ENCODE data around the gene PARD6B. TPM values are rescaled to one million over a fixed set of nuclear protein-coding genes. Genes with fewer than 3 reads are reported as not detected.
A peak's percentile ranks its signal among the peaks of the same experiment; 100 is the strongest.

Gene PARD6B
- total RNA-seq, 2 donors from 2014 or later = 3.2 to 4.6 TPM

DNA sequence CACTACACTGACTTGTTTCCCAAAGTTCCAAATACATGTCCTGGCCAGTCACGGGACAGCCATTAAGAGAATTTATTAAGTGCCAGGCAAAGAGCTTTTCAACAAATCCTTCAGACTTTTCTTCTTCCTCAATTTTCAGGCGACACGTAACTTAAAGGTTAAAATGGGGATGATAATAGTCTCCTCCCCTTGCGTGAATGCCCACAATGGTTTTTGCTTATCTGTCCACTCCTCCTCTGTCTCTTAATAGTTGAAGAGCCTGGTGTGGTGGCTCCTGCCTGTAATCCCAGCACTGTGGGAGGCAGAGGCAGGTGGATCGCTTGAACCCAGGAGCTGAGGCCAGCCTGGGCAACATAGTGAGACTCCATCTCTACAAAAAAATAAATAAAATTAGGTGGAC is 11.4 kb upstream of the PARD6B start:
- intact Hi-C loops (cut with DNase I) = no loop called here
- no peak for ATAC-seq
- DNase-seq = no peak

DNA sequence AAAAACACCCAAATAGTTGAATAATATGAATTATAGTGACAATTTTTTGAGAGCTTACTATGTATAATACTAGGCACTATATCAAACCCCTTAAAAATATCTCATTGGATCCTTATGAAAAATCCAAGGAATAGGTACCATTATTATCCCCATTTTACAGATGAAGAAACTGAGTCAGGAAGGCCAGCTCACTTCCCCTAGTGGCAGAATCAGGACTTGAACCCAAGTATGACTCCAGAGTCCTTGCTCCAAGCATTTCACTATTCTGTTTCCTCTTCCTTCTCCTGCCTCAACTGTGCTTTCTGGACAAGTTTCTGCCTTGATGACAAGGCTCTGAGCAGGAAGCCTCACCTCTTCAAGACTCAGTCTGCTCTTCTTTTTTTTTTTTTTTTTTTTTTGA is 10.8 kb upstream of the PARD6B start:
- ATAC-seq = no peak
- intact Hi-C loops (cut with DNase I) = no loop called here
- no peak for DNase-seq

DNA sequence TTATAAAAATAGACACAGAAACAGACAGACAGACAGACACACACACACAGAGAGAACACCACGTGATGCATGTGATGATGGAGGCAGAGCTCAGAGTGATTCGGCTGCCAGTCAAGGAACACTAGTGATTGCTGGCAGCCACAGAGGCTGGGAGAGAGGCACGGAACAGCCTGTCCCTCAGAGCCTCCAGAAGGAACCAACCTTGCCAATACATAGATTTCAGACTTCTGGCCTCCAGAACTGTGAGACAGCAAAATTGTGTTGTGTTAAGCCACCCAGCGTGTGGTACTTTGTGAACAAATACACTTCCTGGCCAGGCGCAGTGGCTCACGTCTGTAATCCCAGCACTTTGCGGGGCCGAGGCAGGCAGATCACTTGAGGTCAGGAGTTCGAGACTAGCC is 9.5 kb upstream of the PARD6B start:
- peak; percentile 64 for DNase-seq
- peak; percentile 58 to 81 for ATAC-seq
- intact Hi-C loops (cut with DNase I) = no loop called here

DNA sequence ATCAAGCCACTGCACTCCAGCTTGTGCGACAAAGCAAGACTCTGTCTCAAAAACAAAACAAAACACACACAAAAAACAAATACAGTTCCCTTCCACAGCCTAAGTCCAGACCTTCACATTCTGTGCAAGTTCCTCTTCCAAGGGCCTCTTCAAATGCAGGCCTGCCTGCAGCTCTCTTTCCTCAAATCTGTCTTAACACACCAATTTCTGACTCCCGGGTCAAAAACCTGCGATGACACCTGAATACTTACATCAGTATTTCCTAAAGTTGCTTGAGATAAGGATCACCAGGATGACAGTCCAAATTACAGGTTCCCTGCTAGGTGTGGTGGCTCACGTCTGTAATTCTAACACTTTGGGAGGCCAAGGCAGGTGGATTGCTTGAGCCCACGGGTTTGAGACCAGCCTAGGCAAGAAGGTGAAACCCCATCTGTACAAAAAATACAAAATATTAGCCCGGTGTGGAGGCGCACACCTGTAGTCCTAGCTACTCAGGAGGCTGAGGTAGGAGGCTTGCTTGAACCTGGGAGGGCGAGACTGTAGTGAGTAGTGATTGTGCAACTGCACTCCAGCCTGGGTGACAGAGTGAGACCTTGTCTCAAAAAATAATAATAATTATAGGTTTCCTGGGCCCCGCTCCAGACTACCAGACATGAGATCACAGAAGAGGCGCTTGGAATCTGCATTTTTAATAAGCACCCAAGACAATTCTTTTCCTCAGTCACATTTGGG is 8.8 kb upstream of the PARD6B start:
- no peak for DNase-seq
- intact Hi-C loops (cut with DNase I) = no loop called here
- ATAC-seq = no peak

- DNase-seq (no peak), ATAC-seq (no peak)
- intact Hi-C loops (cut with DNase I) = no loop called here
Observed at GRCh38 chr20:50723672-50724071, 7.7 kb upstream of the PARD6B start.

DNA sequence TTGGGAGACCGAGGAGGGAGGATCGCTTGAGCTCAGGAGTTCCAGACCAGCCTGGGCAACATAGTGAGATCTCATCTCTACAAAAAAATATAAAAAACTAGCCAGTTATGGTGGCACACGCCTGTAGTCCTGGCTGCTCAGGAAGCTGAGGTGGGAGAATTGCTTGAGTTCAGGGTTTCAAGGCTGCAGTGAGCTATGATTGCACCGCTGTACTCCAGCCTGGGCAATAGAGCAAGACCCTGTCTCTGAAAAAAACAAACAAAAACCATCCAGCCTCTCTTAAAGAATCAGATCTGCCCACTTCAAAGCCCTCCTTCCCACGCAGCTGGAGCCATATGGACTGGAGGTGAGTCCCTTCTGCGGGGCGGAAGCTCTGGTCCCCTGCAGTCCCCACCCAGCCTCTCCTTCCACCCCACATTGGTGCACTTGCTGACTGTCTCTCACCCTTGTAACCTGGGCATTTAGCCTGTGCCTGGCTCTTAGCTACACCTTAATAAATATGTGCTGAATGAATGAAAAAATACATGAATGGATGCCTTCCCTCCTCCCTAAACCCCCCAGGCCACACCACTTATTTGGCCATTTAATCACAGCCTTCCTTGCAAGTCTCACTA is 7.2 kb upstream of the PARD6B start:
- no peak for ATAC-seq
- intact Hi-C loops (cut with DNase I) = no loop called here
- DNase-seq = no peak

DNA sequence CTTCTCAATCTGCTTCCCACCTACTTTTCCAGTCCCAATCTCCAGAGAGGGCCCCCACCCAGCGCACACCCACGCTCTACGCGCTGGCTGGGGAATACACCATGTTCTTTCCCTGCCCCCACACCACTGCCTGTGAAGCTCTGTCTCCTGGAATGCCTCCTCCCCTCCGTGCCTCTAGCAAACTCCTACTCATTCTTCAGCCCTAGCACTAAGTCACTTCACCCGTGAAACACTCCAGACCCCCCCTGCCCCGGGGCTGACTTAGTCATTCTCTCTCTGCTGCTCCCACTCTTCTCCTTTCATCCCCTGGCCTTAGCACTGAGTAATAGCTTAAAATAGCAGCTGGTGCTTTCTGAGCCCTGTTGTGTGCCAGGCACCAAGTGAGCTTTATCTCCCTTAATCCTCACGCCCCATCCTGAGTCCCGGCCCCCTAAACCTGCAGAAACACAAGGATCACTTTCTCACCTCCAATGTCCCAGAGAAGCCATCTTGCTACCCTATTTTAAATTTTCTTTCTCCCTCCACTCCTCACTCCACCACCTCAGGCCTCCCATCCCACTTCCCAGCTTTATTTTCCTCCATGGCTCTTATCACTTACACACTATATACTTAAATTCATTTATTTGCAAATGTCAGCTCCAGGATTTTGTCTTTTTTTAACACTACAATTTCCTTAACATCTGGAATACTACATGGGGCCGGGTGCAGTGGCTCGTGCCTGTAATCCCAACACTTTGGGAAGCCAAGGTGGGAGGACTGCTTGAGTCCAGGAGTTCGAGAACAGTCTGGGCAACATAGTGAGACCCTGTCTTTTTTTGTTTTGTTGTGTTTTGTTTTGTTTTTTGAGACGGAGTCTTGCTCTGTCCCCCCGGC is 6.3 kb upstream of the PARD6B start:
- ATAC-seq (peak; percentile 78 to 96), DNase-seq (peak; percentile 85)
- intact Hi-C loops (cut with DNase I) = no loop called here

DNA sequence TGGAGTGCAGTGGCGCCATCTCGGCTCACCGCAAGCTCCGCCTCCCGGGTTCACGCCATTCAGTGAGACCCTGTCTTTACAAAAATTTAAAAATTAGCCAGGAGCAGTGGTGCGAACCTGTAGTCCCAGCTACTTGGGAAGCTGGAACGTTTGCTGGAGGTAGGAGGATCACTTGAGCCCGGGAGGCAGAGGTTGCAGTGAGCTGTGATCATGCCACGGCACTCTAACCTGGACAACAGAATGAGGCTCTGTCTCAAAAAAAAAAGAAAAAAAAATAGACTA is 5.7 kb upstream of the PARD6B start:
- ATAC-seq (no peak), DNase-seq (no peak)
- intact Hi-C loops (cut with DNase I) = no loop called here

- intact Hi-C loops (cut with DNase I) = no loop called here
- DNase-seq (no peak), ATAC-seq (no peak)
Observed at GRCh38 chr20:50726955-50727791, 4.2 kb upstream of the PARD6B start.

GRCh38 chr20:50727792-50728485 is 3.4 kb upstream of the PARD6B start:
- ATAC-seq (no peak), DNase-seq (no peak)
- intact Hi-C loops (cut with DNase I) = no loop called here

GRCh38 chr20:50728486-50728980 is 2.8 kb upstream of the PARD6B start:
- ATAC-seq = no peak
- intact Hi-C loops (cut with DNase I) = no loop called here
- no peak for DNase-seq

- intact Hi-C loops (cut with DNase I) = no loop called here
- DNase-seq = no peak
- no peak for ATAC-seq
Observed at GRCh38 chr20:50728981-50729874, 2.2 kb upstream of the PARD6B start.

DNA sequence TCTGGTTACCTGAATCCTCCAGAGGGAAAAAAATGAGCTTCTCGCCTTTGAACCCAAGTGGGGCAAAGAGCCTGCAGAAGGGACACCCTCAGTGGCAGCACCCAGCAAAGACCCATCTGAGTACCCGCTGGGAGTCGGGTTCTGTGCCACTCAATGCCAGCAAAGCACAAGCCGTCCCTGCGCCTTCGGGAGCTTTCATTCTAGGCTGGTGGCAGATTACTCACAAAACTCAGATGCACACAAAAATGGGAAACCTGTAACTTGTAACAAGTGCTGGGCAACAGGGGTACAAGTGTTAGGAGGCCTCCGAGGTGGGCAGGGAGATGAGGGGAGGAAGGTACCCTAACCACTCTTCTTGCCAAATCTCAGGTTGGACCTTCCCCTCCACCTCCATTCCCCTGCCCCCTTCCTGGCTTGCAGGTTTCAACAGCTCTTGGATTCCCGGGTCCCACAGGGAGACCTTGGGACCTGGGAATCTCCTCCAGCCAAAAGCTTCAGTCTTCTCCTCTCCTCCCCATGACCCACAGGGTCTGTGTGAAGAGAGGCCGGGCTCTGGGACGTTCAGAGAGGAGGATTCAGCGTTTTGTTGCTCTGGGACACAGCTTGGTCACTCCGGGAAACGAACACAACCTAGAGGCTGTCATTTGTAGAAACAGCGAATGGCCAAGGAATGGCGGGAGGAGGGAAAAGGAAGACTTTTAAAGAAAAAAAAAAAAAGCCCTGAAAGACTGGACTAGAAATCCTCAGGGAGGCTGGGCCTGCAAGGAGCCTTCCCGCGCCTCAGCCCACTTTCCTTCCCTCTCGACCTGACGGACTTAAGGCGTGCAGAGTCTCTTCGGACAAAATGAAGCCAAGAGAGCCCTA is 1.2 kb upstream of the PARD6B start:
- intact Hi-C loops (cut with DNase I) = loop anchor here in 1 of 2 donors (10.0 kb wide), 1 partner anchor 95 kb away; no protein-coding TSS in a partner anchor
- peak; percentile 0 to 3 for ATAC-seq
- DNase-seq = no peak

DNA sequence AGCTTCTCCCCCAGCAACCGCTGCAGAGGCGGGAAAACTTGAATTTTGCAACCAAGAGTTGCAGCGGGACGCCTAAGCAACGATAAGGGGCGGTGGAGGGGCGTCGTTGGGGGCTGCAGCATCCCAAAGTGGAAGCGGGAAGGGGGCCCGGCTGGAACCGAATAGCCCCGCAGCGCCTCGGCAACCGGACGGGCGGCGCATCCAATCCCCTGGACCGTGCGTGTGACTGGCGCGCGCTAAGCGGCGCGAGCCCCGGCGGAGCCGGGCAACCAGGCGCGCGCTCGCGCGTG is 670 bp upstream of the PARD6B start:
- ATAC-seq (no peak), DNase-seq (no peak)
- intact Hi-C loops (cut with DNase I) = loop anchor here in 1 of 2 donors (10.0 kb wide), 1 partner anchor 96 kb away; no protein-coding TSS in a partner anchor

DNA sequence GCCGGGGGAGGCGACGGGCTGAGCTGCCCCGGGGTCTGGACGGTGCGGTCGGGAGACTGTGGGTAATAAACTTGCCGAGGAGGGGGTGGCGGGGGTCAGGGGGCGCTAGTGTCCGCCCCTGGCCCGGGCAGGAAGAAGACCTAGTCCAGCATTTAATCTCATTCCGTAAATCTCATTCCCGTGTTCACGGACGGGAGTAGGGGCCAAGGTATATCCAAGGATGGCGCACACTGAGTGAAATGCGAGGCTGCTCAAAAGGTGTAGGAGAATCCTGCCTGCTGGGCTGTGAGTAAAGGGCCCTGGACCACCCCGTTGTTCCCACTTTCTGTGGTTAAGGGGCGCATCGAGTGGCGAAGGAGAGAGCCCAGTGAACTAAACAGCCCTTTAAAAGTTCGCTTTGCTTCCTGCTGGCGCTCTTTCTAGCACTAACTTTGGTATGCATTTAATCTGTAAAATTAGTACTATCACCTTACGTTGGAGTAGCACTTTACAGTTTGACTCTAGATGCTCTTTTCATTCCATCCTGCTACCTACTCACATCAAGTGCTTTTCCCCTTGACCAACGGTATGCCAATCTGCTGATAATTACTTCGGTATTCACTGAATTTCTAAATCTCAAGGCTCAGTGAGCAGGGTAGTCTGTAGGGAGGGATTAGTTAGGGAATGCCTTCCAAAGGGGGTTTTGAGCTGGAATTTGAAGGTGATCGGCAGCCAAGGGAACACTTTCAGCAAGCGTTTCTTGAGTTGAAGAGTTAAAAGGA is 730 bp downstream of the PARD6B start:
- no peak for ATAC-seq
- intact Hi-C loops (cut with DNase I) = loop anchor here in 1 of 2 donors (10.0 kb wide), 1 partner anchor 97 kb away; no protein-coding TSS in a partner anchor

More for the DNA sequence above, 730 bp downstream of the PARD6B start:
- DNase-seq = no peak

Data from left cardiac atrium (tissue), 4 donors.